Umbilical cord (tissue), 2 donors: ENCODE results near the gene PPP2R2D. TPM values are rescaled to one million over a fixed set of nuclear protein-coding genes. Genes with fewer than 3 reads are reported as not detected.

Source experiments
- DNase-seq: peaks from one replicate; pipeline ENCODE4 v3.0.0-alpha.2; 2015; ENCODE audit warnings: low spot score
- total RNA-seq: library from RNA; depleted of rRNA; stranded (reverse); fragments of >200 nt; gene quantifications from one replicate; pipeline ENCODE4 v1.2.3, GENCODE V29; 2014; ENCODE audit warnings: low replicate concordance; ENCODE audit not compliant: insufficient read depth

PPP2R2D gene
- total RNA-seq, 1 donor from 2014 or later, result 18.3 TPM

GRCh38 chr10:131888186-131888604 is 12.6 kb upstream of the PPP2R2D start:
- DNase-seq, result no peak

GRCh38 chr10:131889755-131890154 is 11.1 kb upstream of the PPP2R2D start:
- no peak for DNase-seq

GRCh38 chr10:131890276-131891195 is 10.3 kb upstream of the PPP2R2D start:
- no peak for DNase-seq

GRCh38 chr10:131891196-131891928 is 9.4 kb upstream of the PPP2R2D start:
- DNase-seq, result no peak

- DNase-seq, result no peak
These were observed 8.6 kb upstream of the PPP2R2D start for GRCh38 chr10:131891929-131892805.

- DNase-seq, result peak; percentile 30
These were observed 7.8 kb upstream of the PPP2R2D start for GRCh38 chr10:131892806-131893675.

- no peak for DNase-seq
These were observed 5.7 kb upstream of the PPP2R2D start for GRCh38 chr10:131895116-131895515.

- DNase-seq, result no peak
These were observed 4.4 kb upstream of the PPP2R2D start for GRCh38 chr10:131896403-131896802.

GRCh38 chr10:131897297-131897899 is 3.4 kb upstream of the PPP2R2D start:
- no peak for DNase-seq

GRCh38 chr10:131898061-131898460 is 2.7 kb upstream of the PPP2R2D start:
- no peak for DNase-seq

GRCh38 chr10:131898713-131899112 is 2.1 kb upstream of the PPP2R2D start:
- DNase-seq, result no peak

GRCh38 chr10:131899116-131899690 is 1.6 kb upstream of the PPP2R2D start:
- DNase-seq, result no peak

- no peak for DNase-seq
These were observed 986 bp upstream of the PPP2R2D start for GRCh38 chr10:131899695-131900349.

- DNase-seq, result peak; percentile 35
These were observed 497 bp downstream of the PPP2R2D start for GRCh38 chr10:131901181-131901829.

GRCh38 chr10:131902211-131902610 is 1.4 kb downstream of the PPP2R2D start:
- DNase-seq, result no peak

- DNase-seq, result no peak
These were observed 1.9 kb downstream of the PPP2R2D start for GRCh38 chr10:131902691-131903090.

- DNase-seq, result no peak
These were observed 4.4 kb downstream of the PPP2R2D start for GRCh38 chr10:131905267-131905571.

GRCh38 chr10:131905603-131906268 is 4.9 kb downstream of the PPP2R2D start:
- no peak for DNase-seq

GRCh38 chr10:131906269-131906639 is 5.4 kb downstream of the PPP2R2D start:
- no peak for DNase-seq
